ENCODE results near the gene EVA1C.

DNA sequence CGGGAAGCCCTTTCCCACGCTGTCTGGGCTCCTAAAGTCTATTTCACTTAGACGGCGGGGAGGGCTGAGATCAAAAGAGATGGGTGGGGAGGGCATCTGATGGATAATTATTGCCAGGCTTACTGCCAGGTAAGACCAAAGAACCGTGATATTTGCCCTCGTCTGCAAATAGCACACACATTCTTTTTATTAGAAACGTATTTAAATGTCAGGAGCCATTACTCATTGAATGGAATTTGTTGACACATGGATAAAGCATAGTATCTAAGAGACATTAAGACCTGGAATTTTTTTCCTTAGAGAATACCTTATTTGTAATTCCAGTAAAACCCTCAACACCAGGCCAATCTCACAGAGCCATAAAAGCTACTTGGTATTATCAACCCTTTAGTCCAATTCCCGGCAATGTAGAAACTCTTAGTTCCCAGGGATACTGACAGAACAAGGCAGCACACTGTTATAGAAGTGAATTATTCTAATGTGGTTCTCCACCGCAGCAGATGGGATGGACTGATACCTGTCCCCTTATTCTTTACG is 30.3 kb upstream of the EVA1C start:
- TF ChIP-seq, protein P1, sequence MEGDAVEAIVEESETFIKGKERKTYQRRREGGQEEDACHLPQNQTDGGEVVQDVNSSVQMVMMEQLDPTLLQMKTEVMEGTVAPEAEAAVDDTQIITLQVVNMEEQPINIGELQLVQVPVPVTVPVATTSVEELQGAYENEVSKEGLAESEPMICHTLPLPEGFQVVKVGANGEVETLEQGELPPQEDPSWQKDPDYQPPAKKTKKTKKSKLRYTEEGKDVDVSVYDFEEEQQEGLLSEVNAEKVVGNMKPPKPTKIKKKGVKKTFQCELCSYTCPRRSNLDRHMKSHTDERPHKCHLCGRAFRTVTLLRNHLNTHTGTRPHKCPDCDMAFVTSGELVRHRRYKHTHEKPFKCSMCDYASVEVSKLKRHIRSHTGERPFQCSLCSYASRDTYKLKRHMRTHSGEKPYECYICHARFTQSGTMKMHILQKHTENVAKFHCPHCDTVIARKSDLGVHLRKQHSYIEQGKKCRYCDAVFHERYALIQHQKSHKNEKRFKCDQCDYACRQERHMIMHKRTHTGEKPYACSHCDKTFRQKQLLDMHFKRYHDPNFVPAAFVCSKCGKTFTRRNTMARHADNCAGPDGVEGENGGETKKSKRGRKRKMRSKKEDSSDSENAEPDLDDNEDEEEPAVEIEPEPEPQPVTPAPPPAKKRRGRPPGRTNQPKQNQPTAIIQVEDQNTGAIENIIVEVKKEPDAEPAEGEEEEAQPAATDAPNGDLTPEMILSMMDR (IDR thresholded peaks at IDR 0.05), result no peak
- TF ChIP-seq EZH2 (IDR thresholded peaks at IDR 0.05; ENCODE audit: borderline replicate concordance, insufficient read depth, low read depth, low read length, poor library complexity, severe bottlenecking), result no peak
